Measurements from ENCODE around the gene PDE2A. TPM values are rescaled to one million over a fixed set of nuclear protein-coding genes. Genes with fewer than 3 reads are reported as not detected.

PDE2A gene
- total RNA-seq, 1 donor from 2014 or later: 1.4 TPM

DNA sequence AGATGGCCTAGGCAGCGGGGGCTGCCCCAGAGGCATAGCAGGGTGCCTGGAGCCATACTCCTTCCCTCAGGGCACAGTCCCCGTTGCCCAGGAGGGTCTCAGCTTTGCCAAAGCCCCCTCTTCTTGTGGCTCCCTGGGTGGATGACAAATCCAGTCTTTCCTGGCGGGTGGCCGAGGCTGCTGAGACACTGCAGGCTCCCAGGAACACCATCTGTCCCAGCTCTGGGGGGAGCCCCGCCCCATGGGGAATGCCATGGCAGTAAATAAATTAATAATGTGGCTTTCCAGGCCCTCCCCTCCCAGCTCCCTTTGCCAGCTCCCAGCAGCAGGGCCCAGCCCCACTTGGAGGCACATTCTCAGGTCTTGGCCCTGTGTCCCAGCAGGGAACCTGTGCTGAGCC is 45.0 kb downstream of the PDE2A start:
- peaks cover 3% of the 10 kb centered on the region for H3K4me1 Mint-ChIP-seq
- peaks cover 17% of the 10 kb centered on the region for H3K27me3 Mint-ChIP-seq
- H3K4me3 Mint-ChIP-seq: no peak overlapping the region
- no peaks in the 10 kb centered on the region for H3K36me3 Mint-ChIP-seq (ENCODE audit: low read depth)
- ChIA-PET CTCF (no interaction called here), POLR2A (no interaction called here)
- DNase-seq (no peak), ATAC-seq (ENCODE audit: low read depth) (no peak)
- intact Hi-C loops (cut with micrococcal nuclease): no loop called here
- TF ChIP-seq, protein P1, sequence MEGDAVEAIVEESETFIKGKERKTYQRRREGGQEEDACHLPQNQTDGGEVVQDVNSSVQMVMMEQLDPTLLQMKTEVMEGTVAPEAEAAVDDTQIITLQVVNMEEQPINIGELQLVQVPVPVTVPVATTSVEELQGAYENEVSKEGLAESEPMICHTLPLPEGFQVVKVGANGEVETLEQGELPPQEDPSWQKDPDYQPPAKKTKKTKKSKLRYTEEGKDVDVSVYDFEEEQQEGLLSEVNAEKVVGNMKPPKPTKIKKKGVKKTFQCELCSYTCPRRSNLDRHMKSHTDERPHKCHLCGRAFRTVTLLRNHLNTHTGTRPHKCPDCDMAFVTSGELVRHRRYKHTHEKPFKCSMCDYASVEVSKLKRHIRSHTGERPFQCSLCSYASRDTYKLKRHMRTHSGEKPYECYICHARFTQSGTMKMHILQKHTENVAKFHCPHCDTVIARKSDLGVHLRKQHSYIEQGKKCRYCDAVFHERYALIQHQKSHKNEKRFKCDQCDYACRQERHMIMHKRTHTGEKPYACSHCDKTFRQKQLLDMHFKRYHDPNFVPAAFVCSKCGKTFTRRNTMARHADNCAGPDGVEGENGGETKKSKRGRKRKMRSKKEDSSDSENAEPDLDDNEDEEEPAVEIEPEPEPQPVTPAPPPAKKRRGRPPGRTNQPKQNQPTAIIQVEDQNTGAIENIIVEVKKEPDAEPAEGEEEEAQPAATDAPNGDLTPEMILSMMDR (IDR thresholded peaks at IDR 0.05): no peak
- H3K9me3 Mint-ChIP-seq: no peaks in the 10 kb centered on the region
- no peak overlapping the region for H3K27ac Mint-ChIP-seq

GRCh38 chr11:72627594-72628281 is 46.5 kb downstream of the PDE2A start:
- CTCF ChIA-PET: no interaction called here
- peaks cover 10% of the 10 kb centered on the region for H3K27me3 Mint-ChIP-seq

DNA sequence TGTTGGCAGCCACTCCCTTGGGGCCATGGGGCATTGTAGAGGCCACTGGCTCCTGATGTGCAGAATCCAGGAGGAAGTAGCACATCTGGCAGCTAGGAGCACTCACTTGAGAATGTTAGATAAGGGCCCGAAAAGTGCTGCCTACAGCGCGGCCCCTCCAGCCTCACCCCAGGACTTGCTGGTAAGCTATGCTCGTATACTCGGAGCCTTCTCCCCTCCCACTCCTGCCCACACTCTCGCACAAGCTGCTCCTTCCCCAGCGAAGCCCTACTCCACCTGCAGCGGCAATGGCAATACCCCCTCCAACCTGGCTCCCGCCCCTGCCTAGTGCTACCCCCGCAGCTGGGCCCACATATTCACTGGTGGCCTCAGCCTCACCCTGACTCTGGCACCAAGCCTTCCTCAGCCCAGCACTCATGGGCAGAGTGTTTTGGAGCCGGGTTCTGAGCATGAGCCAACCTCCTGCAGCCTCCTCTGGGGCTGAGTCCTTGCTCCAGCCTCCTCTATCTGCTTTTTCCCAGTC is 47.7 kb downstream of the PDE2A start:
- ChIA-PET POLR2A (no interaction called here), CTCF (no interaction called here)
- intact Hi-C loops (cut with micrococcal nuclease): no loop called here
- ATAC-seq (ENCODE audit: low read depth) (no peak), DNase-seq (no peak)
- TF ChIP-seq, protein P1 (IDR thresholded peaks at IDR 0.05): no peak
- Mint-ChIP-seq H3K27ac (no peak overlapping the region), H3K36me3 (ENCODE audit: low read depth) (no peaks in the 10 kb centered on the region), H3K9me3 (no peaks in the 10 kb centered on the region), H3K4me1 (peaks cover 14% of the 10 kb centered on the region), H3K27me3 (peaks cover 6% of the 10 kb centered on the region), H3K4me3 (no peak overlapping the region)

More at GRCh38 chr11:72627594-72628281, 46.5 kb downstream of the PDE2A start:
- TF ChIP-seq, protein P1 (IDR thresholded peaks at IDR 0.05): no peak
- Mint-ChIP-seq H3K4me1 (peaks cover 5% of the 10 kb centered on the region), H3K27ac (no peak overlapping the region), H3K4me3 (no peak overlapping the region), H3K36me3 (ENCODE audit: low read depth) (no peaks in the 10 kb centered on the region), H3K9me3 (no peaks in the 10 kb centered on the region)
- POLR2A ChIA-PET: no interaction called here
- ATAC-seq (ENCODE audit: low read depth) (no peak), DNase-seq (no peak)
- intact Hi-C loops (cut with micrococcal nuclease): no loop called here

- Mint-ChIP-seq H3K36me3 (ENCODE audit: low read depth) (no peaks in the 10 kb centered on the region), H3K4me3 (no peak overlapping the region), H3K9me3 (no peaks in the 10 kb centered on the region), H3K27ac (no peak overlapping the region), H3K27me3 (peaks cover 6% of the 10 kb centered on the region), H3K4me1 (peaks cover 20% of the 10 kb centered on the region)
- CTCF ChIA-PET: no interaction called here
- intact Hi-C loops (cut with micrococcal nuclease): no loop called here
- POLR2A ChIA-PET: no interaction called here
- DNase-seq (no peak), ATAC-seq (ENCODE audit: low read depth) (no peak)
- TF ChIP-seq, protein P1 (IDR thresholded peaks at IDR 0.05): no peak
Measured at GRCh38 chr11:72625691-72626413, 48.4 kb downstream of the PDE2A start.

- no peaks in the 10 kb centered on the region for H3K9me3 Mint-ChIP-seq
- intact Hi-C loops (cut with micrococcal nuclease): no loop called here
- peaks cover 6% of the 10 kb centered on the region for H3K27me3 Mint-ChIP-seq
- H3K36me3 Mint-ChIP-seq (ENCODE audit: low read depth): no peaks in the 10 kb centered on the region
- TF ChIP-seq, protein P1 (IDR thresholded peaks at IDR 0.05): no peak
- ChIA-PET POLR2A (no interaction called here), CTCF (no interaction called here)
- DNase-seq (no peak), ATAC-seq (ENCODE audit: low read depth) (no peak)
- H3K4me1 Mint-ChIP-seq: peaks cover 23% of the 10 kb centered on the region
- no peak overlapping the region for H3K27ac Mint-ChIP-seq
- no peak overlapping the region for H3K4me3 Mint-ChIP-seq
Measured at GRCh38 chr11:72624496-72625201, 49.6 kb downstream of the PDE2A start.
